HG02798 (cell line): ENCODE results near the gene DCDC2.
"Not testable (repeated sequence)": the region's sequence is repeated elsewhere in the genome, so short reads cannot be mapped to it uniquely, and the experiment has no call there.

ENCODE experiments used
- ATAC-seq: cut with Tn5 transposase; IDR thresholded peaks from one replicate; pipeline ENCODE4 v1.9.1; 2021; ENCODE audit warnings: mild to moderate bottlenecking; ENCODE audit not compliant: unreplicated experiment, poor library complexity

The DCDC2 gene

DNA sequence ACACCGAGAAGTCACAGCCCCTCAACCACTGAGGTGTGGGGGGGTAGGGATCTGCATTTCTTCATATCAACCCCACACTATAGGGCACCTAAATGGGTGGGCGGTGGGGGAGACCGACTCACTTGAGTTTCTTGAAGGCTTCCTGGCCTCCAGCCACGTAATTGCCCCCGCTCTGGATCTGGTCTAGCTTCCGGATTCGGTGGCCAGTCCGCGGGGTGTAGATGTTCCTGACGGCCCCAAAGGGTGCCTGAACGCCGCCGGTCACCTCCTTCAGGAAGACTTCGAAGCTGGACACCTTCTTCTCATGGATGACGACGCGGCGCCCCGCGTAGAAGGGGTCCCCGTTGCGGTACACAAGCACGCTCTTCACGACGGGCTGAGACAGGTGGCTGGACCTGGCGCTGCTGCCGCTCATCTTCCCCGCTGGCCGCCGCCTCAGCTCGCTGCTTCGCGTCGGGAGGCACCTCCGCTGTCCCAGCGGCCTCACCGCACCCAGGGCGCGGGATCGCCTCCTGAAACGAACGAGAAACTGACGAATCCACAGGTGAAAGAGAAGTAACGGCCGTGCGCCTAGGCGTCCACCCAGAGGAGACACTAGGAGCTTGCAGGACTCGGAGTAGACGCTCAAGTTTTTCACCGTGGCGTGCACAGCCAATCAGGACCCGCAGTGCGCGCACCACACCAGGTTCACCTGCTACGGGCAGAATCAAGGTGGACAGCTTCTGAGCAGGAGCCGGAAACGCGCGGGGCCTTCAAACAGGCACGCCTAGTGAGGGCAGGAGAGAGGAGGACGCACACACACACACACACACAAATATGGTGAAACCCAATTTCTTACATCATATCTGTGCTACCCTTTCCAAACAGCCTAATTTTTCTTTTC is at the start of gene DCDC2:
DCDC2 (minus strand) TSS at position 724 of the 883 bp plus-strand sequence; CDS start at position 415, 309 bp downstream.
- ATAC-seq, result no peak

DNA sequence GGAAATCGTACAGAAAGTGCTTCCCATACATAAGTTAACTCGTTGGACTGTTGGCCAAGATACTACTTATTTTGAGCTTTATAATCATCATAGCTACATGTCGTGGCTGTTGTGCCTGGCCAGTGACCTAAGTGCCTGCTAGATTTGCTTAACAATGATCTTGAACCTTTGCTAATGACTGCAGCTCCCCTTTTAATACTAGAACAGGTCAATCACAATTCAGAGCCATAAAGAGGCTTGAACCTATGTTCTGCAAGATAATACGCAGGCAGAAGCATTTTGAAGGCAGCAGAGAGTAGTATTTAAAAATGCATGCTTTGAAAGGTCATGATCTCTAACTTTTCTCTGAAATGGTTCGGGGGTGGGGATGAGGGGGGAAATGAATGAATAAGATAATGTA is 47.4 kb upstream of the DCDC2 start:
- no peak for ATAC-seq

DNA sequence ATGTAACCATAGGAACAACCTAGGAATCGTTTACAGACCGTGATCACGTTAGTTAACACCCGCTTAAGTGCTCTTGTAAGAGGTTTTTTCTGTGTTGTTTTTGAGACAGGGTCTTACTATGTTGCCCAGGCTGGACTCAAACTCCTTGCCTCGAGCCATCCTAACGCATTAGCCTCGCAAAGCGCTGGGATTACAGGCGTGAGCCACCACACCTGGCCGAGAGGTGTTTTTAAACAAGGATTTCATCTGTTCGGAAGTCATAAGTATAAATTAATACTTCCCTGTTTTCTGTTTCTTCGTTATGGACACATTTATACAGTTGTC is 45.6 kb upstream of the DCDC2 start:
- ATAC-seq, result no peak

DNA sequence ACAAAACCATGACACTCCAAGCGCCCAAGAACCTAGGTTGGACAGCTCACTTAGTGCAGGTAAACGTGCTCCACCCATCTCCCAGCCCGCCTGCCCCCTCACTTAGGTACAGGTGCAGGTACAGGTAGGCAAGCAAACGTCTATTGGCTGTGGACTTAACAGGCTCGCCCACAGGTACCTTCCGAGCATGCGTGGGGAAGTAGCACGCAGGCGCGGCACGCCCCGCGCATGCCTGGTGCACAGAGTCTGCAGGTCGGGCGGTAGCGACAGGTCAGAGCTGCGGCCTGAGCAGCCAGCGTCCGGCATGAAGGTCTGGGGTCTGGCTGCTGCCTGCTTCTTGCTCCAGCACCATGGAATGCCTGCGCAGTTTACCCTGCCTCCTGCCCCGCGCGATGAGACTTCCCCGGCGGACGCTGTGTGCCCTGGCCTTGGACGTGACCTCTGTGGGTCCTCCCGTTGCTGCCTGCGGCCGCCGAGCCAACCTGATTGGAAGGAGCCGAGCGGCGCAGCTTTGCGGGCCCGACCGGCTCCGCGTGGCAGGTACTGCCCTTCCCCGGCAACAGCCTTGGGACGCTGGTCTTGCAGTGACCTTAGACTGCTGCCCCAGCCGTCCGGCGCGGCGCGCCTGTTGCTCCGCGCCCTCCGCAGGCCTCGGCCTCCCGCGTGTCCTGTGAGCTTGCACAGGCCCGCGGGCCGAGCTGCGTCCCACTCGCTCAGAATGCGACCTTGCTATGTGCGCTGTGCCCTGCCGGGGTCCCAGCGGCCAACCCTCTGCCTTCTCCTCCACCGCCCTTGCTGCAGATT is 45.0 kb upstream of the DCDC2 start, which contains the start of gene MRS2:
MRS2 (plus strand) TSS at position 240 of the 804 bp plus-strand sequence; CDS start at position 351, 111 bp downstream.
- ATAC-seq, result peak; percentile 98

DNA sequence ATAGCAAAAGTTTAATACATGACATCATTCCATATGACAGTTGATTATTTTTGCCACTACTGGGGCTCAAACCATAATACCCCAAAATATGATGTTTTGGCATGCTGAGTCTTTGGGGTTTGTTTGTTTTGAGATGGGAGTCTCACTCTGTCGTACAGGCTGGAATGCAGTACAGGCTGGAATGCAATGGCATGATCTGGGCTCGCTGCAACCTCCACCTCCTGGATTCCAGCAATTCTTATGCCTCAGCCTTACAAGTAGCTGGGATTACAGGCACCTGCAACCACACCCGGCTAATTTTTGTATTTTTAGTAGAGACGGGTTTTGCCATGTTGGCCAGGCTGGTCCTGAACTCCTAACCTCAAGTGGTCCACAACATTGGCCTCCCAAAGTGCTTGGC is 43.6 kb upstream of the DCDC2 start:
- no peak for ATAC-seq

DNA sequence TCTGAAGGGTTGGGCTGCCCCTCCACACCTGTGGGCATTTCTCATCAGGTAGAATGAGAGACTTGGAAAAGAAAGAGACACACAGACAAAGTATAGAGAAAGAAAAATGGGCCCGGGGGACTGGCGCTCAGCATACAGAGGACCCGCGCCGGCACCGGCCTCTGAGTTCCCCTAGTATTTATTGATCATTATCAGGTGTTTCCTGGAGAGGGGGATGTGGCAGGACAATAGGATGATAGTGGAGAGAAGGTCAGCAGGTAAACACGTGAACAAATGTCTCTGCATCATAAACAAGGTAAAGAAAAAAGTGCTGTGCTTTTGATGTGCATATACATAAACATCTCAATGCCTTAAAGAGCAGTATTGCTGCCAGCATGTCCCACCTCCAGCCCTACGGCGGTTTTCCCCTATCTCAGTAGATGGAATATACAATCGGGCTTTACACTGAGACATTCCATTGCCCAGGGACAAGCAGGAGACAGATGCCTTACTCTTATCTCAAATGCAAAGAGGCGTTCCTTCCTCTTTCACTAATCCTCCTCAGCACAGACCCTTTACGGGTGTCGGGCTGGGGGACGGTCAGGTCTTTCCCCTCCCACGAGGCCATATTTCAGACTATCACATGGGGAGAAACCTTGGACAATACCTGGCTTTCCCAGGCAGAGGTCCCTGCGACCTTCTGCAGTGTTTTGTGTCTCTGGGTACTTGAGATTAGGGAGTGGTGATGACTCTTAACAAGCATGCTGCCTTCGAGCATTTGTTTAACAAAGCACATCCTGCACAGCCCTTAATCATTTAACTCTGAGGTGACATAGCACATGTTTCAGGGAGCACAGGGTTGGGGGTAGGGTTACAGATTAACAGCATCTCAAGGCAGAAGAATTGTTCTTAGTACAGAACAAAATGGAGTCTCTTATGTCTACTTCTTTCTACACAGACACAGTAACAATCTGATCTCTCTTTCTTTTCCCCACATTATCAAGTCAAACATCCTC is 42.5 kb upstream of the DCDC2 start:
- ATAC-seq, result not testable (repeated sequence)

DNA sequence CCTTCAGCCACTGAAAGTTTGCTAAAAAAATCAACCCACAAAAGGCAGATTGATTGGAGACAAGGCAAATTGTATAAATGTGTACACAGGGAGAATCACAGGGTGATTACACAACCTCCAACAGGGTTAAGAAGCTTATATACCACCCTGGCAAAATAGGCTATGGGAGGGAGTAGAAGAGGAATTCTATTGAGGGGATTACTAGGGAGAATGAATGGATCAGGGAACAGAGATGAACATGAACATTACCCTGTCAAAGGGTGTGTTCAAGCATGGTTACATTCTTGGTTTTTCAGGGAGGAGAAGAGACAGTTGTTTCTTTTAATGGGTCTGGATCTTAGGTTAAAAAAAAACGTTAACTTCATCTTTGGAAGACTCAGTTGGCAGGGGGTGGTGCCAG is 39.8 kb upstream of the DCDC2 start:
- ATAC-seq, result no peak

DNA sequence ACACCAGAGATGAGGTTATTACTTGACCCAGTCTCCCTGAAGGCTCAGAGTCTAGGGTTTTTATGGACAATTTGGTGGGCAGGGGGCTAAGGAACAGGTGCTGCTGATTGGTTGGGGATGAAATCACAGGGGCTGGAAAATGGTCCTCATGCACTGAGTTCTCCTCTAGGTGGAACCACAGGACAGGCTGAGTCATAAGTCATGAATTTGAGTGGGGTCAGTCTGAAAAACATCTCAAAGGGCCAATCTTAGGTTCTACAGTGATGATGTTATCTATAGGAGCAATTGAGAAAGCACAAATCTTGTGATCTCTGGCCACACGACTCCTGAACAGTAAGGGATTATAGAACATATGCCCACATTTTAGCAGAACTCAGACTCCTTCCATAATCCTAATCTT is 39.0 kb upstream of the DCDC2 start:
- no peak for ATAC-seq

DNA sequence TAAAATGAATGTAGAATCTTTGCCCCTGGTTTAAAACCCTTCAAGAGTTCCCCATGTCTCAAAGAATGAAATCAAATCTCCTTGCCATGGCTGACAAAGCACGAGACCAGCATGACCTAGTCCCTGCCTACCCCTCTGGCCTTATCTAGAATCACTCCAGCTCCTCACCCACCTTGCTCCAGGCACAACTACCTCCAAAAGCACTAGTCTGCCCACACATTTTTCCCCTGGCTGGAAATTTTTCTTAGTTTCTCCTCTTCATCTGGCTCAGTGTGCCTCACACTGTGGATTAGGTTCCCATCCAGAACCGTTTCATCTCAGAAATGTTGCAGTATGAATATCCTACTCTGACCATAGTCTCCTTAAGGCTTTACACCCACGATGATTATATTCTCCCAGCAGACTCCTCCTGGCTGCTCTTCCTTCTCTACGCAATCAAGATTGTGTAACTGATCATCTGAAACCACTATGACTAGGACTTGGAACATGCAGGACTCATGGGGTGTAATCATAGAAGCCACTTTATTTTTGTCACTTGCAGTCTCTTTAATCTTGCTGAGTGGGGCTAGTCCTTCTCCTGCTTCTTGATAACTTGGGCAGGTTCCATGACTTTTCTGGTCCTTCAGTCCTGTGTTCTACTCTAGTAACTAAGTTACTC is 37.0 kb upstream of the DCDC2 start:
- ATAC-seq, result no peak

DNA sequence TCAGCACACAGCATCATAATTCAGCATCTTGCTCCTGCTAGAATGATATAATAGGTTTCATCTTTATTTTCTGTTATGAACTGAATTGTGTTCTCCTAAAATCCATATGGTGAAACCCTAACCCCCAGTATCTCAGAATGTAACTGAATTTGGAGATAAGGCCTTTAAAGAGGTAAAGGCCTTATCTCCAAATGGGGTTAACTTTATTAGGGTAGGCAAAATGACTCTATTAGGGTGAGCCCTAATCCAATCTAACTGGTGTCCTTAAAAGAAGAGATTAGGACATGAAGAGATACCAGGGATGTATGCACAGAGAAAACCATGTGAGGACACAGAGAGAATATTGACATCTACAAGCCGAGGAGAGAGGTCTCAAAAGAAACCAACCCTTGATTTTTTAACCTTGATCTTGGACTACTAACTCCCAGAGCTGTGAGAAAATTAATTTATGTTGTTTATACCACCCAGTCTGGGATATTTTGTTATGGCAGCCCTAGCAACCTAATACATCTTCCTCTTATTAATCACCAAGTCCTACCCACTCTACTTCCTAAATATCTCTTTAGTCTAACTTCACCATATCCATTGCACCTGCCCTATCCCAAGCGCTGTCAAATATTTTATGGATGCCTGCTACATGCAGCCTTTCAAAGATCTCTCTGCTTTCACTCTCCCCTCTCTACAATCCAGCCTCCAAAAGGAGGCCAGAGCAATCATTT is 36.4 kb upstream of the DCDC2 start:
- ATAC-seq, result no peak

DNA sequence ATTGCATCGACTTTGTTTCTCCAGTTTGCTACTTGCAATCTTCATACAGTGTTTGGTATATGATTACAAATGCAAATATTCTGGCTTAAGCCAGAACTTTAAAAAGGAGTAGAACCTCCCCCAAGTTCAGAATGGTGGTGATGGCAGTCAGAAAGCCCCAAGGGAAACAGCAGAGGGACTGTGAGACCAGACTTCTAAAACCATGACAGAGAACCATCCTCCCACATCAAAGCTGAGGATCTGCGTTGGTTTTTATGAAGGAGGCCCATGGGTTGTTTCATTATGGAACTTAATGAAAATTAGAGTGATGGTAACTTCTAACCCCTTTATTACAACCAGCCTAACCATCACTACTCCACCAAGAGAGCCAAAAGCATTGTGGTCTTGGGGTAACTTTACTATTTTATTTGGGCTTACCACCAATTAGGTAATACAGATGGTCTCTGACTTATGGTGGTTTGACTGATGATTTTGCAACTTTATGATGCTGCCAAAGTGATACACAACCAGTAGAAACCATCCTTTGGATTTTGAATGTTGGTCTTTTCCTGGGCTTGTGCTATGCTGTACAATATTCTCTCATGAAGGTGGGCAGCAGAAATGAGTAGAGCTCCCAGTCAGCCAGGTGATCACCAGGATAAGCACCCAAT is 34.0 kb upstream of the DCDC2 start:
- peak; percentile 90 for ATAC-seq

DNA sequence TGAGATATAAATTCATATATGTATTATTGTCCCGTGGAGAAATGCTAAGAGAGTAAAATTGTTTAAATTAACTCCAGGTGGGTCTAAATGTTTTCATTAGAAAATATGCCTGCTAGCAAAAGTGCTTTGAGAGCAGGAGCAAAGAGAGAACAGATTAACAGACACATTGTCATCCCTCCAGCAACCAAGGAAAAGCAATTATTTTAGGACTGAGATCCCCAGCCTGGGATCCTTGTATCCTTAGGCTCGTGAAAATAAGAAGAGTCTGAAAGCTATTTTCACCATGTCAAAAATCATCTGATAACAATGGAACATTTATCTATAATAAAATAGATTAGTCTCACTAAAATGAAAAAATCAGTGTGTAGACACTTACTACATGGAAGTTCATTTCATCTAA is 33.3 kb upstream of the DCDC2 start:
- no peak for ATAC-seq

DNA sequence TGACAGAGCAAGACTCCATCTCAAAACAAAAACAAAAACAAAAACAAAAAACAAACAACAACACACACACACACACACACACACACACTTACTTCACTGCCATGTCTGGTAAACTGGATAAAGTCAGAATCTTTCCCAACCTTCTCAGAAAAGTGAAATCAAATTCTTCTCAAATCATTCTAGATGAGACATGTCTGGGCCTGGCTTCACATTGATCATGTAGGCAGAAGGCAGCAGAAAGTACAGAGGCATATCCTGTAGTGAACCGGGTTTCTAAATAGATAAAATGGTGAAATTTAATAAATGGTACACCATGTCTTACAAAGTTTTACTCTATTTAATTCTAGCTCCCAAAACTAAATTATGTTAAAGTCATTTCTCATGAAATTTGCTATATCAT is 30.0 kb upstream of the DCDC2 start:
- ATAC-seq, result no peak

DNA sequence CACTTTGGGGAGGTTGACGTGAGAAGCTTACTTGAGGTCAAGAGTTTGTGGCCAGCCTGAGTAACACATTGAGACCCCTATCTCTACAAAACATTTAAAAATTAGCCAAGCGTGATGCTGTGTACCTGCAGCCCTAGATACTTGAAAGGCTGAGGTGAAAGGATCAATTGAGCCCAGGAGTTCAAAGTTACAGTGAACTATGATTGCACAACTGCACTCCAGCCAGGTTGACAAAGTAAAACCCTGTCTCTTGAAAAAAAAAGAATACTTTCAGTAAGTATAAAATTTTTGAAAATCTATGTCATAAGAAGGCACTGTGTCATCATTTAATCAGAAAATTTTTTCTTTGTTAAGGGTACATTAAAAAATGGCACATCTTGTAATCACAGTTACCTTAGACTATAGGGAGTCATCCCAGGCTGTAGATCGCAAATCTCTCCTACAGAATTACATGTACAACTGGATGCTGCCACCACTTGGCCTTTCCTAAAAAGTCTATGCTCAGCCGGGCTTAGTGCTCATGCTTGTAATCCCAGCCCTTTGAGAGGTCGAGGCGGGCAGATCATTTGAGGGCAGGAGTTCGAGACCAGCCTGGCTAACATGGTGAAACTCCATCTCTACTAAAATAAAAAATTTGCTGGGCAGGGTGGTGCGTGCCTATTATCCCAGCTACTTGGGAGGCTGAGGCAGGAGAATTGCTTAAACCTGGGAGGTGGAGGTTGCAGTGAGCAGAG is 27.8 kb upstream of the DCDC2 start:
- no peak for ATAC-seq

DNA sequence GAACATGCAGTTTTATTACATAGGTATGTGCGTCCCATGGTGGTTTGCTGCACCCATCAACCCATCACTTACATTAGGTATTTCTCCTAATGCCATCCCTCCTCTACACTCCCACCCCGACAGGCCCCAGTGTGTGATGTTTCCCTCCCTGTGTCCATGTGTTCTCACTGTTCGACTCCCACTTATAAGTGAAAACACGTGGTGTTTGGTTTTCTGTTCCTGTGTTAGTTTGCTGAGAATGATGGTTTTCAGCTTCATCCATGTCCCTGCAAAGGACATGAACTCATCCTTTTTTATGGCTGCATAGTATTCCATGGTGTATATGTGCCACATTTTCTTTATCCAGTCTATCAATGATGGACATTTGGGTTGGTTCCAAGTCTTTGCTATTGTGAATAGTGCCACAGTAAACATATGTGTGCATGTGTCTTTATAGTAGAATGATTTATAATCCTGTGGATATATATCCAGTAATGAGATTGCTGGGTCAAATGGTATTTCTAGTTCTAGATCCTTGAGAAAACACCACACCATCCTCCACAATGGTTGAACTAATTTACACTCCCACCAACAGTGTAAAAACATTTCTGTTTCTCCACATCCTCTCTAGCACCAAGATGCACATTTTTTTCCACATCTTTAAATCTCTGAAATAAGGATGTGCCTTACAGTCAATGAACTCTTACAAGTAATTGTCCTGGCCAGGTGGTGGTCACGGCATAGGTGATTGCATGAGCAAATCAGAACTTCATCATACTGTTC is 26.7 kb upstream of the DCDC2 start:
- ATAC-seq, result not testable (repeated sequence)

DNA sequence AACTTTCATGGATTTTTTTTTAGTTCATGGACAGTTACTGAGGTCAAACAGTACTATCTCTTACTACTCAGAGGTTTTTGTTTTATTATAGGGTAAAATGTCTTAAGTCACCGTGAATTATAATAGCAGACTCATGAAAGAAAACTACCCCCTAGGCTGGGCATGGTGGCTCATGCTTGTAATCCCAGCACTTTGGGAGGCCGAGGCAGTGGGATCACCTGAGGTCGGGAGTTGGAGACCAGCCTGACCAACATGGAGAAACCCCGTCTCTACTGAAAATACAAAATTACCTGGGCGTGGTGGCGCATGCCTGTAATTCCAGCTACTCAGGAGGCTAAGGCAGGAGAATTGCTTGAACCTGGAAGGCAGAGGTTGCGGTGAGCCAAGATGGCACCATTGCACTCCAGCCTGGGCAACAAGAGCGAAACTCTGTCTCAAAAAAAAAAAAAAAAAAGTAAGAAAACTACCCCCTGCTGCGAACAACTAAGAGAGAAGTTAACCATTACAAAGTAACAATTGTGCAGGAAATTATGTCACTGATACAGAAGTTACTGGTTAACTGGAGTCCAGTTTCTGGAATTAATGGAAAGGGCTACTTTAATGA is 25.1 kb upstream of the DCDC2 start:
- not testable (repeated sequence) for ATAC-seq

DNA sequence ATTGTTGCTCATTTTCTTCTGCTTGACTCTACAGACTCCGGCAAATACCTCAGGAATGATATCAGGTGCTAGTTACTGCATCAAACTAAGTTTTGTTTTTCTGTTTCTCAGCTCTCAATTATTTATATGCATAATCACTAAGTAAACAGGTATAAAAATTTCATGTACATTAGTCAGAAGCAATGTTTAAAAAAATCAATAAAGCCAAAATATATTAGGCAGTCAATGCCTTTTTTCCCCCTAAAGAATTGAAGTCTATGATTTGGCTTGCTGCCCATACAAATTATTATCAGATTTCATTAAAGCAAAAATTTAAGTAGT is 24.3 kb upstream of the DCDC2 start:
- ATAC-seq, result no peak
